Endothelial cell of umbilical vein (primary cell): ENCODE measurements around the gene DMRTB1. TPM values are rescaled to one million over a fixed set of nuclear protein-coding genes. Genes with fewer than 3 reads are reported as not detected.

Experiments
- BruUV-seq: library from RNA; stranded (reverse); fragments of 400-500 nt; replicated peaks from 2 replicates; lab custom pipeline; 2021; lab: Mats Ljungman, UMichigan
- CTCF ChIA-PET: fragments of 300-600, 350-600 bp; sonication (Branson Sonifier 250); formaldehyde crosslinking; loops from one replicate; lab custom pipeline; 2021; ENCODE audit warnings: antibody characterized with exemption, inconsistent platforms; lab: Charles Lee
- POLR2A ChIA-PET: fragments of 300-600, 350-600 bp; sonication (Branson Sonifier 250); formaldehyde crosslinking; loops from one replicate; lab custom pipeline; 2021; ENCODE audit warnings: antibody characterized with exemption, inconsistent platforms; lab: Charles Lee
- DNase-seq: peaks from one replicate; pipeline ENCODE4 v3.0.0-alpha.2; 2011; ENCODE audit warnings: low read depth, low spot score
- FAIRE-seq: peaks from 2 replicates; lab custom pipeline; 2011; peaks lifted over from hg19 to GRCh38; lab: Jason Lieb, UNC
- H2AFZ ChIP-seq: 2 replicates; pipeline ENCODE4 v1.6.0; 2012; ENCODE audit warnings: low read depth, low read length, control low read depth, inconsistent platforms
- H3K27ac ChIP-seq: 2 replicates; pipeline ENCODE4 v1.5.1; 2011; ENCODE audit warnings: low read depth, mild to moderate bottlenecking, control low read depth, low read length, moderate library complexity; ENCODE audit not compliant: insufficient read depth
- H3K27me3 ChIP-seq, 2 experiments: 2 replicates each; pipeline versions ENCODE4 v1.6.0 to v1.6.1; 2011; ENCODE audit warnings: low read length in 2 of 2, mixed read lengths in 1 of 2; ENCODE audit not compliant: control insufficient read depth in 2 of 2, insufficient read depth in 2 of 2
- H3K36me3 ChIP-seq, 2 experiments: 2 replicates in 1 of 2; 3 replicates in 1 of 2; pipeline ENCODE4 v1.5.1; 2011; ENCODE audit warnings: low read length in 2 of 2, mild to moderate bottlenecking in 1 of 2, moderate library complexity in 1 of 2; ENCODE audit not compliant: control insufficient read depth in 2 of 2, insufficient read depth in 2 of 2; ENCODE audit errors: extremely low read depth in 1 of 2
- H3K4me1 ChIP-seq: 3 replicates; pipeline ENCODE4 v1.5.1; 2011; ENCODE audit warnings: mild to moderate bottlenecking, low read length; ENCODE audit not compliant: control insufficient read depth, insufficient read depth; ENCODE audit errors: extremely low read depth
- H3K4me2 ChIP-seq: 2 replicates; pipeline ENCODE4 v1.6.1; 2011; ENCODE audit warnings: low read length, control low read depth, mixed read lengths; ENCODE audit not compliant: insufficient read depth
- H3K4me3 ChIP-seq, 3 experiments: fragments of 200-600 bp in 1 of 3; sonication (generic), shearing (Covaris generic) in 1 of 3; replicated peaks in 1 of 3; 2 replicates each; pipeline ENCODE4 v1.5.1; 2011 to 2016; ENCODE audit warnings: control low read depth in 3 of 3, low read length in 3 of 3, mild to moderate bottlenecking in 2 of 3, inconsistent platforms in 1 of 3, low read depth in 1 of 3, moderate library complexity in 1 of 3; ENCODE audit not compliant: insufficient read depth in 1 of 3
- H3K79me2 ChIP-seq: 2 replicates; pipeline ENCODE4 v1.6.0; 2012; ENCODE audit warnings: low read length, inconsistent platforms; ENCODE audit not compliant: control insufficient read depth, insufficient read depth
- H3K9ac ChIP-seq: replicated peaks from 2 replicates; pipeline ENCODE3; 2011; ENCODE audit warnings: low read length, control low read depth; ENCODE audit not compliant: insufficient read depth; ENCODE audit errors: extremely low read depth
- H3K9me1 ChIP-seq: replicated peaks from 3 replicates; pipeline ENCODE4 v1.6.0; 2011; ENCODE audit warnings: mild to moderate bottlenecking, low read length; ENCODE audit not compliant: control insufficient read depth, insufficient read depth; ENCODE audit errors: extremely low read depth
- H3K9me3 ChIP-seq: replicated peaks from 2 replicates; pipeline ENCODE4 v1.5.1; 2012; ENCODE audit warnings: low read length, inconsistent platforms; ENCODE audit not compliant: control insufficient read depth, insufficient read depth
- H4K20me1 ChIP-seq: replicated peaks from 2 replicates; pipeline ENCODE3; 2011; ENCODE audit warnings: mild to moderate bottlenecking, low read length; ENCODE audit not compliant: control insufficient read depth, insufficient read depth; ENCODE audit errors: extremely low read depth
- EZH2 ChIP-seq: IDR thresholded peaks from 2 replicates; pipeline ENCODE4 v1.6.1; 2012; ENCODE audit warnings: borderline replicate concordance, low read depth, mild to moderate bottlenecking, moderate library complexity, low read length, inconsistent platforms; ENCODE audit not compliant: severe bottlenecking
- FOS ChIP-seq: IDR thresholded peaks from 2 replicates; pipeline ENCODE4 v1.6.1; 2011; ENCODE audit warnings: mild to moderate bottlenecking, low read length, moderate library complexity, borderline replicate concordance; ENCODE audit not compliant: insufficient read depth
- GATA2 ChIP-seq: IDR thresholded peaks from 2 replicates; pipeline ENCODE4 v1.7.0; 2011; ENCODE audit warnings: low read depth, mild to moderate bottlenecking, moderate library complexity, mixed read lengths, low read length; ENCODE audit not compliant: insufficient read length, insufficient read depth
- JUN ChIP-seq: IDR thresholded peaks from 2 replicates; pipeline ENCODE4 v1.6.1; 2011; ENCODE audit warnings: borderline replicate concordance, low read depth; ENCODE audit not compliant: insufficient read length, insufficient read depth
- MYC ChIP-seq: IDR thresholded peaks from one replicate; pipeline ENCODE4 v1.6.1; 2011; ENCODE audit warnings: mild to moderate bottlenecking, low read depth, low read length
- POLR2A ChIP-seq: IDR thresholded peaks from 2 replicates; pipeline ENCODE4 v1.6.1; 2012; ENCODE audit warnings: low read depth, mild to moderate bottlenecking, control low read depth, low read length
- POLR2AphosphoS5 ChIP-seq: IDR thresholded peaks from 2 replicates; pipeline ENCODE4 v1.6.1; 2012; ENCODE audit warnings: low read depth, mild to moderate bottlenecking, control low read depth, low read length, moderate library complexity; ENCODE audit not compliant: insufficient read depth
- dilution Hi-C: fragments of 300-500 bp; cut with MboI; formaldehyde crosslinking; loops from one replicate; pipeline ENCODE4 v1.15.0; 2019; ENCODE audit warnings: low sequenced_read_pairs; ENCODE audit not compliant: extremely low pct_ligation_motif_present
- intact Hi-C: fragments of 100-400 bp; cut with micrococcal nuclease; formaldehyde crosslinking; loops from one replicate; pipeline ENCODE4 v1.10.0; 2022
- polyA plus RNA-seq, 4 experiments: library from polyadenylated mRNA; depleted of rRNA in 3 of 4; stranded (reverse) in 3 of 4; unstranded in 1 of 4; fragments of >200 nt; gene quantifications; 2 replicates each; pipeline versions ENCODE4 v1.2.1 to v1.2.3, GENCODE V29; 2011 to 2012; ENCODE audit warnings: missing spikeins in 1 of 4
- total RNA-seq: library from RNA; stranded (reverse); gene quantifications from 2 replicates; pipeline ENCODE4 v1.2.3, GENCODE V29; 2021
- TF ChIP-seq, protein P1 (sequence below): IDR thresholded peaks from 2 replicates; pipeline ENCODE4 v1.6.1; 2011; ENCODE audit not compliant: insufficient read depth, insufficient read length
- TF ChIP-seq, protein P2 (sequence below), 2 donors: IDR thresholded peaks; 1 replicate in 1 of 2; 2 replicates in 1 of 2; pipeline ENCODE4 v1.5.1; 2011; ENCODE audit warnings: low read length in 2 of 2, mild to moderate bottlenecking in 2 of 2, moderate library complexity in 2 of 2, control low read depth in 1 of 2, inconsistent platforms in 1 of 2, low read depth in 1 of 2; ENCODE audit not compliant: insufficient read depth in 1 of 2; ENCODE audit errors: extremely low read depth in 1 of 2

The DMRTB1 gene
- total and polyA plus RNA-seq, 2 donors (not counting 3 experiments of a cell fraction or from before 2014, with no cell fraction given): not detected

DNA sequence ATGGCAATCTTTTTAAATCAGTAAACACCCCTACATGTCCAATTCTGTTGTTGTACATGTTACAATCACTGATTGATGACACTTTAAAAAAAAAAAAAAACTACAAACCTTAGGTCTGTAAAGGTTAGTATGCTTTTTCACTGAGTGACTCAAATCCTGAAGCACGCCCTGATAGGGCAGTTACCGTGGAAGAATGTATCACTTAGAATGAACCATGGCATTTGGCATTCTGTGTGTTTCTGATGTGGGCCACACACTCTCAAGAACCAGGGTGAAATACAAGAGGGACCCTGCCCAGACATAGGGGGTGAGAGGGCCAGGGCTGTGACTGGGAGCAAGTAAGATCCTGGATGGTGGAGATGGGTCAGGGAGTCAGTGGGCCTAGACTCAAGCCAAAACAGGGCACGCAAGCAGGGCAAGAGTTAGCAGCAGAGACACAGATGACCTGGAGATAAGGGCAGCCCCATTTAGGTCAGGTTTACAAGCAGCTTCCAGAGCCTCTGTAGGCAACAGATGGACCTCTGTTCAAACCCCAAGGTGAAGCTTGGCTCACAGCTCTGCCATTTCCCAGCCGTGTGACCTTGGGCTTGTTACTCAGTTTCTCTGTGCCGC is 47.6 kb upstream of the DMRTB1 start:
- Histone ChIP-seq H3K4me3 (no peak overlapping the region), H3K9me1 (no peaks in the 10 kb centered on the region), H3K27me3 (peaks cover 2 to 5% of the 10 kb centered on the region in 2 experiments), H2AFZ (no peak overlapping the region), H3K27ac (no peak overlapping the region), H3K9ac (no peak overlapping the region), H3K4me2 (no peak overlapping the region), H3K36me3 (no peaks in the 10 kb centered on the region), H3K9me3 (no peaks in the 10 kb centered on the region), H3K79me2 (no peaks in the 10 kb centered on the region), H3K4me1 (no peaks in the 10 kb centered on the region), H4K20me1 (no peaks in the 10 kb centered on the region)
- CTCF ChIA-PET: no interaction called here
- TF ChIP-seq FOS (no peak), POLR2AphosphoS5 (no peak), MYC (no peak), EZH2 (no peak), GATA2 (no peak), JUN (no peak), POLR2A (no peak)
- TF ChIP-seq, protein P1, sequence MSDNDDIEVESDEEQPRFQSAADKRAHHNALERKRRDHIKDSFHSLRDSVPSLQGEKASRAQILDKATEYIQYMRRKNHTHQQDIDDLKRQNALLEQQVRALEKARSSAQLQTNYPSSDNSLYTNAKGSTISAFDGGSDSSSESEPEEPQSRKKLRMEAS: no peak
- TF ChIP-seq, protein P2, sequence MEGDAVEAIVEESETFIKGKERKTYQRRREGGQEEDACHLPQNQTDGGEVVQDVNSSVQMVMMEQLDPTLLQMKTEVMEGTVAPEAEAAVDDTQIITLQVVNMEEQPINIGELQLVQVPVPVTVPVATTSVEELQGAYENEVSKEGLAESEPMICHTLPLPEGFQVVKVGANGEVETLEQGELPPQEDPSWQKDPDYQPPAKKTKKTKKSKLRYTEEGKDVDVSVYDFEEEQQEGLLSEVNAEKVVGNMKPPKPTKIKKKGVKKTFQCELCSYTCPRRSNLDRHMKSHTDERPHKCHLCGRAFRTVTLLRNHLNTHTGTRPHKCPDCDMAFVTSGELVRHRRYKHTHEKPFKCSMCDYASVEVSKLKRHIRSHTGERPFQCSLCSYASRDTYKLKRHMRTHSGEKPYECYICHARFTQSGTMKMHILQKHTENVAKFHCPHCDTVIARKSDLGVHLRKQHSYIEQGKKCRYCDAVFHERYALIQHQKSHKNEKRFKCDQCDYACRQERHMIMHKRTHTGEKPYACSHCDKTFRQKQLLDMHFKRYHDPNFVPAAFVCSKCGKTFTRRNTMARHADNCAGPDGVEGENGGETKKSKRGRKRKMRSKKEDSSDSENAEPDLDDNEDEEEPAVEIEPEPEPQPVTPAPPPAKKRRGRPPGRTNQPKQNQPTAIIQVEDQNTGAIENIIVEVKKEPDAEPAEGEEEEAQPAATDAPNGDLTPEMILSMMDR (IDR thresholded peaks at IDR 0.05; ENCODE audit: extremely low read depth in 1 of 2, insufficient read depth in 1 of 2, low read depth in 1 of 2, low read length in 2 of 2): no peak
- DNase-seq: no peak
- FAIRE-seq: no peak
- POLR2A ChIA-PET: no interaction called here
- BruUV-seq: no TSS peak
- dilution Hi-C loops: no loop called here
- intact Hi-C loops: no loop called here
